ENCODE measurements around the gene PRG2.
"Not testable (repeated sequence)": the region's sequence is repeated elsewhere in the genome, so short reads cannot be mapped to it uniquely, and the experiment has no call there.

Gene PRG2

DNA sequence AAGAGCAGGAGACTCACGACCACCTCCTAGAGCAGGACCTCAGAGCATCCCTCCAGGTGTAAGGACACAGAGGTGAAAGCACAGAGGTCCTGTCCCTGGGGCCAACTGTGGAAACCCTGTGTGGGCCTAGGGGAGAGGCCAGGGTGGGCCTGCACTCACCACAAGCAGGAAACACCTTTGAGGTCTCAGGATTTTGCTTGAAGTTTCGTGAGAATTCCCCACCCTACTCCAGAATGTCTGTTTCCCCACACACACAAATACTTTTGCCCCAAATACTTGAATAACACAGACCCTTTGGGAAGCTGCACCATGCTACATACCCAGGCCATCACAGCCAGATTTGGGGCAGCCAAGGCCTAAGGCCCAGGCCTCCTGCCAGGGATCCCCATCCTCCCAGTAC is 18.3 kb upstream of the PRG2 start:
- ATAC-seq (no peak), DNase-seq (no peak)
- H3K4me1 Mint-ChIP-seq: peaks cover 85% of the 10 kb centered on the region
- no peak overlapping the region for H3K4me3 Mint-ChIP-seq
- H3K27me3 Mint-ChIP-seq: no peaks in the 10 kb centered on the region
- no peaks in the 10 kb centered on the region for H3K9me3 Mint-ChIP-seq
- H3K36me3 Mint-ChIP-seq (ENCODE audit: low read depth): peaks cover 85% of the 10 kb centered on the region
- H3K27ac Mint-ChIP-seq: peak overlapping the region; percentile 62

DNA sequence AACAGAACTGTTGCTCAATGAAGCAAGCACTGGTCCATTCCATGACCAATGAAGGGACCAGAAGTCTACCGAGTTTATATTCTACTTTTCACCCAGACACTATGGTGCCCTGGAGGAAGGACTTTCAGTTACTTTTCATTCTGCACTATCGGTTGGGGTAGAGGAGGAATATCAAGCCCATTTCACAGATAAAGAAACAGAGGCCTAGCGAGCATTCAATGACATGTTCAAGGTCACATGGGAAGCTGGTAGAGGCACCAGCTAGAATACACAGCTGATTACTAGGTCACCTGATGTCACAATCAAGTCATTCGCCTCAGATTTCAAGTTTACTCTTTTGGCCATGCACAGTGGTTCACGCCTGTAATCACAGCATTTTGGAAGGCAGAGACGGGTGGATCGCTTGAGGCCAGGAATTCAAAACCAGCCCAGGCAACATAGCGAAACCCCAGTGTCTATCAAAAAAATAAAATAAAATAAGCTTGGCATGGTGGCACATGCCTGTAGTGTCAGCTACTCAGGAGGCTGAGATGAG is 17.6 kb upstream of the PRG2 start:
- H3K9me3 Mint-ChIP-seq: no peaks in the 10 kb centered on the region

DNA sequence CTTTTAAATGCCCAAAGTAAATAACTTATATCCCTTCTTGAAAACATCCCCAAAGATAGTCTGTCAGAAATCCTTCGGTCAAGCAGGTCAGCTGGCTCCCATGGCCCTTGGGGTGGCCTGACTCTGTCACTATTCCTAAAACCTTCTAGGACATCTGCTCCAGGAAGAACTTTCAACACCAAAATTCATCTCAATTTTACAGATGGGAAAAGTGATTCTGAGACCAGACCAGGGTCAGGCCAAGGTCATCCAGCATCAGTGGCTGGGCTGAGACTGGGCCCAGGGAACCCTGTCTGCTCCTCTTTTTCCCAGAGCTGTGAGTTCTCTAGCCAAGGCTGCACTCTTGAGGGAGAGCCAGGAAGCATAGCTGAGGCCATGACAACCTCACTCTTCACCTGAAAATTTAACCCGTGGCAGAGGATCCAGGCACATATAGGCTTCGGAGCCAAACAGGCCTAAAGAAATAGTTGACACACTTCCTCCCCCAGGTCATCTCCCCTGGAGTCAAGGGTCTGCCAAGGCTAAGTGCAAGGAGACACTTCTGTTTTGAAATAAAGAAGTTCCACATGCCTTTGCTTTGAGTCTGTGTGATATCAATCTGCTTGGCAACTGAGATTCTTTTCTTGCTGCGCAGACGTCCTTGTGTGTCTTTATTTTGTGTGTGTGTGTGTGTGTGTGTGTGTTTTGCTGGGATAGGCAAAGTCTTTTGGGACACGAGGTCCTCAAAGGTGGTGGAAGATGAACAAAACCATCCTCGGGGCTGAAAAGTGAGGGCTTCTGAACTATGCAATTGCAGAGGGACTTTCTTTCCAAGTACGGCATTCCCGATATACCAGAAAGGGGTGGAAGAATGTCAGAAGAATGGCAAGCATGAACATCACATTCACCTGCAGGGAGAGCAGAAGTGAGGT is 16.8 kb upstream of the PRG2 start:
- Mint-ChIP-seq H3K36me3 (ENCODE audit: low read depth) (peaks cover 80% of the 10 kb centered on the region), H3K4me3 (peak overlapping the region; percentile 30), H3K27ac (peak overlapping the region; percentile 96), H3K9me3 (no peaks in the 10 kb centered on the region), H3K4me1 (peaks cover 79% of the 10 kb centered on the region), H3K27me3 (no peaks in the 10 kb centered on the region)
- ATAC-seq (no peak), DNase-seq (no peak)

More for the DNA sequence above, 17.6 kb upstream of the PRG2 start:
- ATAC-seq (no peak), DNase-seq (no peak)
- Mint-ChIP-seq H3K27ac (peak overlapping the region; percentile 96), H3K27me3 (no peaks in the 10 kb centered on the region), H3K4me3 (no peak overlapping the region), H3K4me1 (peaks cover 82% of the 10 kb centered on the region), H3K36me3 (ENCODE audit: low read depth) (peaks cover 82% of the 10 kb centered on the region)

DNA sequence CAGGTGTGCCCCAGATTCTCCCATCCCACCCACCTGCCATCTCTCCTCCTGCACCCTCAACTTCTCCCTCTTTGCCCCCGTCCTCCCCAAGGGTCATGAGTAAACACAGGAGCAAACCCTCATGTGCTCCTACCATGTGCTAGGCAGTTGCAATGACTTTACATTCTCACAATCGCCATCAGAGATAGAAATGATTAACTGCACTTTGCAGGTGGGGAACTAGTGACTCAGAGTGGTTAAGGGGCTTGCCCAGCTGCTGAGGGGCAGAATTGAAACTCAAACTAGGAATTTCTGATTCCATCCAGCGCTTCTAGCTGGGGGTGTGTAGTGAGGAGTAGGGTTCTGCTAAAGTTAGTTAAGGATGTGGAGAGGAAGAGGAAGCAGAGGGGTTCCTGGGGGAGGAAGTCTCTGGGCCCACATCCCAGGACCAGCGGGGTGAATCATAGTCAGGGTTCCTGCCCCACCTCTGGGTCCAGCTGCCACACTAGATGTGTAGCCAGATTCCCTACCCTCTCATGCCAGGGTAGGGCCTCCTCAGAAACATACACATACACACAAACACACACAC is 16.0 kb upstream of the PRG2 start:
- ATAC-seq: peak; percentile 88

DNA sequence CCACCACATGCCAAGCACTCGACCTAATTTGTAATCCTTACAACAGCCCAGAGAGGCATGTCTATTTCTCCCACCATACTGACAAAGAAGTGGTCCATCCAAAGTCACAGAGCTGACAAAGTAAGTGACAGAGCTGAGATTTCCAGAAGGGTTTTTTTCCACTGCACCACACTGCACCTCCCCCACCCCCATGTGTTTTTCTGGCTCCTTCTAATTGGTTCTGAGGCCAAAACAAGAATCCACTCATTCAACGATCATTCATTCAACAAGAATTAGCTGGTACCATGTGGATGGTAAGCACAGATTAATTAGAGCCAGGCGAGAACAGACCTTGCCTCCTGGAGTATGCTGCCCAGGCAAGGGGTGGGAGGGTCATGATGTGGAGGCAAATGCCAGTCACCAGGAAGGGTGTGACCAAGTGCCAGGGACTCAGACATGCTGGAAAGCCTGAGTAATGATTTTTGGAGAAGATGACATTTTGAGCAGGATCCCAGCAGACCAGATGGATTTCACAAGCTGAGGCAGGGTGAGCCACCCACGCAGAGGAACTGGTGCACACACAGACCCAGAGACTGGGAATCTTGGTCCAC is 14.9 kb upstream of the PRG2 start:
- DNase-seq: no peak
- H3K9me3 Mint-ChIP-seq: no peaks in the 10 kb centered on the region
- H3K36me3 Mint-ChIP-seq (ENCODE audit: low read depth): peaks cover 67% of the 10 kb centered on the region
- H3K27ac Mint-ChIP-seq: peak overlapping the region; percentile 96
- peak; percentile 29 for ATAC-seq
- peak overlapping the region; percentile 24 for H3K4me3 Mint-ChIP-seq
- H3K27me3 Mint-ChIP-seq: no peaks in the 10 kb centered on the region
- H3K4me1 Mint-ChIP-seq: peaks cover 68% of the 10 kb centered on the region

More for the DNA sequence above, 16.0 kb upstream of the PRG2 start:
- DNase-seq: peak; percentile 57
- H3K9me3 Mint-ChIP-seq: no peaks in the 10 kb centered on the region
- peaks cover 74% of the 10 kb centered on the region for H3K4me1 Mint-ChIP-seq
- H3K27me3 Mint-ChIP-seq: no peaks in the 10 kb centered on the region
- H3K36me3 Mint-ChIP-seq (ENCODE audit: low read depth): peaks cover 74% of the 10 kb centered on the region
- H3K4me3 Mint-ChIP-seq: peak overlapping the region; percentile 30
- peak overlapping the region; percentile 96 for H3K27ac Mint-ChIP-seq

DNA sequence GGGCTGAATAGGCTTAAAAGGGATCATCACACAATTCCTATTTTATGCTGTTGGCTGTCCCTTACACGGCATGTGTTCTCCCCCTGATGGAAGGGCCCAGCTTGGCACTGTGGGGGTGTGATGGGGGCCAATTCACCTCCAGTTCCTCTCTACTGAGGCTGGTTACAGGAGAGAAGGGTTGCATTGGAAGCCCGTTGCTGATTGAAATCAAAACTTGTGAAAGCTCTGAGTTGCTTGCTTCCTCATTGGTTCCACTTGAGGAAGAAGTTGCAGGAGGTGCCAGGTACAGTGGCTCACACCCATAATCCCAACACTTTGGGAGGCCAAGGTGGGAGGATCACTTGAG is 13.3 kb upstream of the PRG2 start:
- H3K36me3 Mint-ChIP-seq (ENCODE audit: low read depth): peaks cover 51% of the 10 kb centered on the region
- peaks cover 53% of the 10 kb centered on the region for H3K4me1 Mint-ChIP-seq
- no peaks in the 10 kb centered on the region for H3K9me3 Mint-ChIP-seq
- DNase-seq (no peak), ATAC-seq (no peak)
- H3K27me3 Mint-ChIP-seq: no peaks in the 10 kb centered on the region
- no peak overlapping the region for H3K27ac Mint-ChIP-seq
- H3K4me3 Mint-ChIP-seq: no peak overlapping the region

DNA sequence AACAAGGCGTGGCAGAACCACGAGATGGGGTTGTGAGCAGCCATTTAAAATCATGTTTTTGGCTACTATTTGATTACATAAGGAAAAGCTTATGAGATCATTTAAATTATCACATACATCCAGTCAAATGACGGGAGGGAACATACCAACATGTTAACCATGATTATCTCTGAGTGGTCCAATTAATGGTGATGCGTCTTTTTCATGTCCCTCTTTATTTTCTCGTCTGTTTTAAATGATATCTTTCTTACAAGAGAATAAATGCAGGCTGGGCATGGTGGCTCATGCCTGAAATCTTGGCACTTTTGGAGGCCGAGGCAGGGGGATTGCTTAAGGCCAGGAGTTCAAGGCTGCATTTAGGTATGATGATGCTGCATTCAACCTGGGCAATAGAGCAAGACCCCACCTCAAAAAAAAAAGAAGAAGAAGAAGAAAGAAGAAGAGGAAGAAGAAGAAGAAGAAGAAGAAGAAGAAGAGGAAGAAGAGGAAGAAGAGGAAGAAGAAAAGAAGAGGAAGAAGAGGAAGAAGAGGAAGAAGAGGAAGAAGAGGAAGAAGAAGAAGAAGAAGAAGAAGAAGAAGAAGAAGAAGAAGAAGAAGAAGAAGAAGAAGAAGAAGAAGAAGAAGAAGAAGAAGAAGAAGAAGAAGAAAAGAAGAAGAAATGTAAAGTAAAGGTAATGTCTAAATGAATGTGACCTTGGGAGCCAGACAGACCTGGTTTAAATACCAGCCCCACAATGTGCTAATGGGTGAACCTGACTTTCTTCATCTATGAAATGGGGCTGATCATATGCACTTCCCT is 12.8 kb upstream of the PRG2 start:
- DNase-seq, H3K9me3 Mint-ChIP-seq, ATAC-seq, H3K4me3 Mint-ChIP-seq, H3K27me3 Mint-ChIP-seq, H3K27ac Mint-ChIP-seq: not testable (repeated sequence)
- H3K36me3 Mint-ChIP-seq (ENCODE audit: low read depth): peaks cover 47% of the 10 kb centered on the region
- peaks cover 49% of the 10 kb centered on the region for H3K4me1 Mint-ChIP-seq

DNA sequence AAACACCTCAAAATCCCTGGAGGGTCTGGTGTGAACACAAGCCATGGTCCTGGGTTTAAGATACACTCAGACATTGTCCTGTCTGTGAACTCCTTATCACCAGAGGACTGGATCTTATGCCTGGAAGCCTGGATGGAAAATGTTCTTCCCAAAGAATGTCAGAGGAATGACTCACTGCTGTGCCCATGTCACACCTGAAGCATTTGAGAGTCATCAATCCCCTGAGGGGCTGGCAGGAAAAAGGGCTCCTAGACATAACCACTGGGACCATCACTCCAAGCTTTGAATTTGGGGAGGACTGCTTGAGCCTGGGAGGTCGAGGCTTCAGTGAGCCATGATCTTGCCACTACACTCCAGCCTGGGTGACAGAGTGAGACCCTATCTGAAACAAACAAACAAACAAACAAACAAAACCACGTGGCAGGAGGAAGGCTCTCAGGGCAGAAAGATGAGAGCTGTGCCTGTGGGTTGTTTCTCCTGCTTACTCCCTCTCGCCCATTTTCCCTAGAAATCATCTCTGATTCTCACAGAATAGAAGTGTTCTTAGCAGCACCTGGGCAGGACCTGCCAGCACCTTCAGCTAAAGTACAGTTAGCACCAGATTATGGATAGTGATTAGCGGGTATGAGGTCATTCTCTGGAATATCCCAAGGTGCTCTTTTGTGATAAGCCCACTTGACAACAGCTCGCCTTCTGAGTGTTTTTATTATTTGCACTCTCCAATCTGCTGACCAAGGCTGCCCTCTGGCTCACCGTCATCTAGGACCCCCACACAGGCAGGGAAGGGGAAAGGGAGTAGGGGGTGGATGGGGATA is 11.9 kb upstream of the PRG2 start:
- Mint-ChIP-seq H3K27ac (no peak overlapping the region), H3K4me1 (peaks cover 41% of the 10 kb centered on the region), H3K27me3 (no peaks in the 10 kb centered on the region), H3K36me3 (ENCODE audit: low read depth) (peaks cover 39% of the 10 kb centered on the region), H3K9me3 (no peaks in the 10 kb centered on the region), H3K4me3 (no peak overlapping the region)
- no peak for DNase-seq
- ATAC-seq: no peak

DNA sequence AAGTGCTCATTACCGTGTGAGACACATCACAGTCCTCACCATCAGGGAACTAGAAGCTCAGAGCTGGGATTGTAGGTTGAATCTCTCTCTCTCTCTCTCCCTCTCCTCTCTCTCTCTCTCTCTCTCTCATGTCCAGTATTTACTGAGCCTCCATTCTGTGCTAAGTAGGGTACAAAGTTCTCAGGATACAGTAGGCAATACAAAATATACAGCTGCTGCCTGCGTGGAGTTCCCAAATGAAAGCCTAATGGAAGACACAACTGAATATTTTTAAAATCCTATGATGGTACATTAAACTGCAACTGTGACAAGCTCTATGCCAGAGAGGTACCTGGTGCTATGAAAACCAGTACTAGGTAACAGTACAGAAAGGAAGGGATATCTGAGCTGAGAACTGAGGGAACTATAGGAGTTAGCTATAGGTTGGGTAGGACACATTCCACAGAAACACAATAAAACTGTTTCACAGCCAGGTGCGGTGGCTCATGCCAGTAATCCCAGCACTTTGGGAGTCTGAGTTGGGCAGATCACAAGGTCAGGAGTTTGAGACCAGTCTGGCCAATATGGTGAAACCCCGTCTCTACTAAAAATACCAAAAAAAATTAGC is 9.6 kb upstream of the PRG2 start:
- no peak overlapping the region for H3K27ac Mint-ChIP-seq
- H3K4me1 Mint-ChIP-seq: peaks cover 17% of the 10 kb centered on the region
- H3K9me3 Mint-ChIP-seq: no peaks in the 10 kb centered on the region
- DNase-seq (no peak), ATAC-seq (no peak)
- peaks cover 17% of the 10 kb centered on the region for H3K36me3 Mint-ChIP-seq (ENCODE audit: low read depth)
- H3K27me3 Mint-ChIP-seq: no peaks in the 10 kb centered on the region
- no peak overlapping the region for H3K4me3 Mint-ChIP-seq

DNA sequence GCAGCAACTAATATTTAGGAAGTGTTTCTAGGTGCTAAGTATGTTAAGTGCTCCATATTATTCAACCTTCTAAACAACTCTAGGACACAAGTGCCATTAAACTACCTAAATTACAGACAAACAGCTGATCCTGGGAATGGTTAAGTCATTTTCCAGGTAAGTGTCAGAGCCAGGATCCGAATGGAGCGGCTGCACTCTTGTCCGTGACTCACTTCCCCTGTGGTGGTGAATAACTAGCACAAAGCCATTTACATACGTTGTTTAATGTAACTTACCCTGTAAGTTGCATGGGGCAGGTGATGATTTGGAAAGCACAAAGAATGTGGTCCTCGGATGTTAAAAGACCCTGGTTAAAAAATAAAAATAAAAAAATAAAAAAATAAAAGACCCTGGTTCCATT is 8.8 kb upstream of the PRG2 start:
- H3K27ac Mint-ChIP-seq: no peak overlapping the region
- H3K36me3 Mint-ChIP-seq (ENCODE audit: low read depth): peaks cover 10% of the 10 kb centered on the region
- H3K4me1 Mint-ChIP-seq: peaks cover 10% of the 10 kb centered on the region
- H3K27me3 Mint-ChIP-seq: no peaks in the 10 kb centered on the region
- H3K4me3 Mint-ChIP-seq: no peak overlapping the region
- DNase-seq: no peak
- no peaks in the 10 kb centered on the region for H3K9me3 Mint-ChIP-seq
- no peak for ATAC-seq

DNA sequence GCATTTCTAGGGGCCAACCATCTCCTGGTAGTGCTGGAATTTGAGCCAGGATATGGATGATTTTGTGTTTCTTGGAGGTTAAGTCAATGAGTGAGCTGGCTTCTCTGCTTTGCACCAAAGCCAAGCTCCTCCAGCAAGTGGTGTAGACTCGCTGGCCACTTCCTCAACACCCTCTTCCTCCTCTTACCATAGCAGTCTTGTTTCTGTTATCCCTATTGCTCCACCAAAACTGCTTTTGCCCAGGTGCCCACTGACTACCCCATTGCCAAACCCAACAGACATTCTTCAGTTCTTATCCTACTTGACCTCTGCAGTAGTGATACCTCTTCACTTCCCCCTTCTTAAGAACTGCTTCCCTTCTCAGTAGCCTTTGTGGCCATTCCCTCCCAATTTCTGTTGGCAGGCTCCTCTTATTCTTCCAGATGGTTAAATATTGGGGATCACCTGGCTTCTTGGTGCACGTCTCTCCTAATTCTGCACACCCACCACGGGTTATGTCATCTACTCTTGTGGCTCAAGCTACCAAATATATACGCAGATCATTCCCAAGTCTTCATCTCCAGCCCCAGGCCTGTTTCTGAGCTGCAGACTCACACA is 7.0 kb upstream of the PRG2 start:
- Mint-ChIP-seq H3K27me3 (no peaks in the 10 kb centered on the region), H3K9me3 (no peaks in the 10 kb centered on the region), H3K4me1 (no peaks in the 10 kb centered on the region), H3K36me3 (ENCODE audit: low read depth) (no peaks in the 10 kb centered on the region), H3K4me3 (no peak overlapping the region), H3K27ac (no peak overlapping the region)
- no peak for ATAC-seq
- no peak for DNase-seq

DNA sequence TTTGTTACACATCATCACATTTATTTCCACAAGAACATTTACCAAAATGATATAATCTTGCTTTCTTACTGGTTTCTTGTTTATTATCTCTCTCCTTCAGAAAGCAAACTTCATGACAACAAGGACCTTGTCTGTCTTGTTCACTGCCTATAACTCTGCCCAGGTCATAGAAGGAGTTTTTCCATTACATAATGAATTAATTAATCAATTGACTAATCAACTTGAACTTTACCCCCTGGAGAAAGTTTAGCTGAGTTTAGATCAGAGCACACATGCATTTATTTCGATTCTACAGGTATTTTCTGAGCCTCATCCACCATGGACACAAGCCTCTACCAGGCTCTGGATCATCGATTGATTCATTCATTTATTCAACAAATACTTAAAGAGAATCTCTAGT is 6.3 kb upstream of the PRG2 start:
- Mint-ChIP-seq H3K4me1 (no peaks in the 10 kb centered on the region), H3K4me3 (no peak overlapping the region), H3K27me3 (no peaks in the 10 kb centered on the region), H3K36me3 (ENCODE audit: low read depth) (no peaks in the 10 kb centered on the region), H3K27ac (no peak overlapping the region), H3K9me3 (no peaks in the 10 kb centered on the region)
- ATAC-seq (no peak), DNase-seq (no peak)

DNA sequence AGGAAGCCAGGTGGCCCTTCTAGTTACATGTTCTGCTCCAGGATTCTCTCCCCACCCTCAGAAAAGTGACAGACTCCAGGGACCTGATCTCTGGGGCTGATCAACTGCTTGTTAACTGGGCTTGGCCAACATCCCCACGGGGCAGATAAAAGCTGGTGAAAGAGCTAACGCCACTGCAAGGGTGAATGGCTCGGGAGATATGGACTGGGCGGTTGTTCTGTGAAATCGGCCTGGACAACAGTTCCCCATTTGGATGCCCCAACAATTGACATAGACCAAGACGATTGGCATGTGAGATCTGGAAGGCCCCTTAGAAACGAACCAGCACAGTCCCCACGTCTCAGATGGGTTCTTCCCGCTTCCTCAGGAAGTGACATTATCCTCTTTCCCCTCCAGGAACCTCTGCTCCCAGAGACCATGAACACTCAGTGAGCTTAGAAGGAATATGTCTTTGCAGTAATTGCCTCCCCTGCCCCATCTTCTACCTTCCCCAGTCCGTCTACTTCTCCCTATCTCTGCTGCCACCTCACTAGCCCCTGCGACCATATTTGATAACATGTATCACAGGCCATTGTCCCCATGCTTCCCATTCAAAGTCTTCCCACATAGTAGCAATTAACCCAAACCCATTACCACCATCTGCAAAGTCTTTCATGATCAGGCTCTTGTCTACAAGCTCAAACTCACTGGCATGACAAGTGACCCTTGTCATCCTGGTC is 5.6 kb upstream of the PRG2 start:
- ATAC-seq: no peak
- Mint-ChIP-seq H3K36me3 (ENCODE audit: low read depth) (no peaks in the 10 kb centered on the region), H3K4me3 (no peak overlapping the region), H3K27me3 (no peaks in the 10 kb centered on the region), H3K27ac (no peak overlapping the region), H3K4me1 (no peaks in the 10 kb centered on the region), H3K9me3 (no peaks in the 10 kb centered on the region)
- no peak for DNase-seq
